ENCODE data around the gene RAD9A. TPM values are rescaled to one million over a fixed set of nuclear protein-coding genes. Genes with fewer than 3 reads are reported as not detected.
"Not testable (repeated sequence)": the region's sequence is repeated elsewhere in the genome, so short reads cannot be mapped to it uniquely, and the experiment has no call there.

The RAD9A gene
- total RNA-seq, 1 experiment from 2014 or later = 12.3 TPM

DNA sequence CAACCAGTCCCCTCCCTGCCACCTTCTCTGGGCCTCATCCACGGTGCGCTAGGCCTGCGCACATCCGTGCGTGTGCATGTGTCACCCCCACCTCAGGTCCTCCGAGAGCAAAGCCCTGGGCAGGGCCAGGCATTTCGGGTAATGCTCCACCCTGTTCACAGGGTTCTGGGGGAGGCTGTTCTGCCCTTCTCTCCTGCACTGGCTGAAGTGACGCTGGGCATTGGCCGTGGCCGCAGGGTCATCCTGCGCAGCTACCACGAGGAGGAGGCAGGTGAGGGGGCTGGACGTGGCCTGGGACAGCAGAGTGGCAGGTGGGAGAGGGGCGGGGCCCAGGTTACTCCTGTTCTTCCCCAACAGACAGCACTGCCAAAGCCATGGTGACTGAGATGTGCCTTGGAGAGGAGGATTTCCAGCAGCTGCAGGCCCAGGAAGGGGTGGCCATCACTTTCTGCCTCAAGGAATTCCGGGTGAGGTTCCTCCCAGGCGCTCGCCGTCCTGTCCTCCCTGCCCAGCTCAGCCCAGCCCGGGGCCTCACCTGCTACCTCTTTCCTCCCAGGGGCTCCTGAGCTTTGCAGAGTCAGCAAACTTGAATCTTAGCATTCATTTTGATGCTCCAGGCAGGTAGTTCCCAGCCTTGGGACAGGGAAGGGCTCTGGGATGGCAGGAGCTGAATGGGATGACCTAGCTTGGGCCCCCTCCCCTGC lies 3.9 kb downstream of the RAD9A start:
- no peak for DNase-seq (ENCODE audit: low read depth)

DNA sequence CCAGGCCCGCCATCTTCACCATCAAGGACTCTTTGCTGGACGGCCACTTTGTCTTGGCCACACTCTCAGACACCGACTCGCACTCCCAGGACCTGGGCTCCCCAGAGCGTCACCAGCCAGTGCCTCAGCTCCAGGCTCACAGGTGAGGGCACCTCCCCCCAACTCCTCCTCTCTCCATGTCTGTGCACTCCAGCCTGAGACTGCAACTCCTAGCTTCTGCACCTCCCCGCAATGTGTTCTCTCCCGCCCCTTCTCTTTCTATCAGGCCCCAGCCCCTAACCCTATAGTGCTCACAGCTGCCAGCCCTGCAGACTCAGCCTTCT lies 4.4 kb downstream of the RAD9A start:
- DNase-seq (ENCODE audit: low read depth) = no peak

DNA sequence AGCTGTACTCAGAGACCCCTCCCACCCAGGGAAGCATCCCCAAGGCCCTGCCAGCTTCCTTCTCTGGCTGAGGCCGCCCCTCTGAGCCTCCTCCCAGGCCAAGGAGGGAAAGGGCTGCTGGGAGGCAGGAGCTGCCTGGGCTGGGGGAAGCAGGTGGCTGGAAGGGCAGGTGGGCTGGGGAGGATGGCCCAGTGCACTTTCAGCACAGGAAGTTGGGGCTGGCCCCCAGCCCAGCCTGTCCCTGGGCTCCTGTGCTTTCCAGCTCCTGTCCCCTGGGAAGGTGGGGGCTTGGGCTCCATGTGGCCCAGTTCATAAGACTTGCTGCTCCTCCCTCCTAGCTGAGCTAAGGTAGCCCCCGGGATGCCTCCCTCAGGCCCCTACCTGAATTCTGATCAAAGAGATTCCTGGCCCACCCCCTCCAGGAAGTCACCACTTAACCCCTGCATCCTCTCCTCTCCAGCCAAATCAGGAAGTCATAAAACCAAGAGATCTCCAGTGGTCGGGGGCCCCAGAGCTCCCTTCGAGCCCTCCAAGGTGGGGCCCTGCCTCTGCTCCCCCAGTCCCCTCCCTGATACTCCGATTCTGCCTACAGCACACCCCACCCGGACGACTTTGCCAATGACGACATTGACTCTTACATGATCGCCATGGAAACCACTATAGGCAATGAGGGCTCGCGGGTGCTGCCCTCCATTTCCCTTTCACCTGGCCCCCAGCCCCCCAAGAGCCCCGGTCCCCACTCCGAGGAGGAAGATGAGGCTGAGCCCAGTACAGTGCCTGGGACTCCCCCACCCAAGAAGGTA lies 5.0 kb downstream of the RAD9A start:
- no peak for DNase-seq (ENCODE audit: low read depth)

DNA sequence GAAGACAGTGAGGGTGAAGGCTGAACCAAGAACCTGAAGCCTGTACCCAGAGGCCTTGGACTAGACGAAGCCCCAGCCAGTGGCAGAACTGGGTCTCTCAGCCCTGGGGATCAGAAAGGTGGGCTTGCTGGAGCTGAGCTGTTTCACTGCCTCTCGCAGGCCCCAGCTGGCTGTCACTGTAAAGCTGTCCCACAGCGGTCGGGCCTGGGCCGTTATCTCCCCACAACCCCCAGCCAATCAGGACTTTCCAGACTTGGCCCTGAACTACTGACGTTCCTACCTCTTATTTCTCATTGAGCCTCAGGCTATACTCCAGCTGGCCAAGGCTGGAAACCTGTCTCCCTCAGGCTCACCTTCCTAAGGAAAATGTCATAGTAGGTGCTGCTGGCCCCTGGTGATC lies 5.8 kb downstream of the RAD9A start:
- no peak for DNase-seq (ENCODE audit: low read depth)

DNA sequence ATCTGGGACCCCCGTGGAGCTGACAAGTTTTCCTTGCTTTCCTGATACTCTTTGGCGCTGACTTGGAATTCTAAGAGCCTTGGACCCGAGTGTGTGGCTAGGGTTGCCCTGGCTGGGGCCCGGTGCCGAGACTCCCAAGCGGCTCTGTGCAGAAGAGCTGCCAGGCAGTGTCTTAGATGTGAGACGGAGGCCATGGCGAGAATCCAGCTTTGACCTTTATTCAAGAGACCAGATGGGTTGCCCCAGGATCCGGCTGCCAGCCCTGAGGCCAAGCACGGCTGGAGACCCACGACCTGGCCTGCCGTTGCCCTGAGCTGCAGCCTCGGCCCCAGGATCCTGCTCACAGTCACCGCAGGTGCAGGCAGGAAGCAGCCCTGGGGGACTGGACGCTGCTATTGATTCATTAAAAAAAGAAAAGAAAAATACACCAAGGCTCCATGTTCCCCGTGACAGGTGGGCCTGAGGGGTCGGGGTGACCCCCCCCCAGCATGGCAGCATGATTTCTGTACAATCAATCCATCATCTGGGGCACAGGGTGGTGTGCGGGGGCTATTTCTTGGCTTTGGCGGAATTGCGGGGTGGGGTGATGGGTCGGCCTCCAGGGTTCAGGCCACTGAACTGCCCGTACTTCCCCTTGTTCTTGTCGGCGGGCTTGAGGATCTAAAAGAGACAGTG lies 6.3 kb downstream of the RAD9A start:
- no peak for DNase-seq (ENCODE audit: low read depth)

DNA sequence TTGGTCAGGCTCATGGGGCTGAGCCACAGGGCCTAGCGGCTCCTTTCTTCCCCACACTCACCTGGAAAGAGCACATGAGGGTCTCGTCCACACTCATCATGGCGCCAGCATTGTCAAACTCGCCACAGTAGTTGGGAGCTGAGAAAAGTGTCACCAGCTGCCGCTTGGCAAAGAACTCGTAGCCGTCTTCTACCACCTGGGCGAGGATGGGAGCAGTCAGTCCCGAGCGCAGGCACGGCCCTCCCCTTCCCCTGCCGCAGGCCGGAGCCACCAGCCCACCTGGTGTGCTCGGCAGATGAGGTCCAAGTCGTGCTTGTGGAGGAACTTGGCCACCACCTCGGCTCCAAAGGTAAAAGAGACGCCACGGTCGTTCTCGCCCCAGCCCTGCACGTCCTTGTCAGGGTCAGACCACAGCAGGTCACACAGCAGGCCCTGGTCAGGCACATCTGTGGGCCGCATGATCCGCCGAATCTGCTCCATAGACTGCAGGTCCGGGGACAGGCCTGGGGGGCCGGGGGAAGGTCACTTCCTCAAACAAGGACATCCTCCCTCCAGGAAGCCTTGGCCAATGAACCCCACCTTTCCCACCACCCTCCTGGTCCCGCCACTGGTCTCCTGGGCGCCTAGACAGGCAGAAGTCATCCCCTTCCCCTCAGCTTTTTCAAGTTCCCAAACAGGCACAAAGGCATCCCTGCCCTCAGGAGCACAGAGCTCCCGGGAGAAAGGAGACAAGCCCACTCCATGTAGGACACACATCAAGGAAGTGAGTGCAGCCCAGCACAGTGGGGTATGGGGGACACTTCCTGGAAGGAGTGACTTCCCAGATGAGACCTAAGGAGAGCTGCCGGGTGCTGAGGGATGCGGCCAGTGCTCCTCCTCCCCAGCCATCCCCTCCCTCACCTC lies 7.1 kb downstream of the RAD9A start:
- no peak for DNase-seq (ENCODE audit: low read depth)

DNA sequence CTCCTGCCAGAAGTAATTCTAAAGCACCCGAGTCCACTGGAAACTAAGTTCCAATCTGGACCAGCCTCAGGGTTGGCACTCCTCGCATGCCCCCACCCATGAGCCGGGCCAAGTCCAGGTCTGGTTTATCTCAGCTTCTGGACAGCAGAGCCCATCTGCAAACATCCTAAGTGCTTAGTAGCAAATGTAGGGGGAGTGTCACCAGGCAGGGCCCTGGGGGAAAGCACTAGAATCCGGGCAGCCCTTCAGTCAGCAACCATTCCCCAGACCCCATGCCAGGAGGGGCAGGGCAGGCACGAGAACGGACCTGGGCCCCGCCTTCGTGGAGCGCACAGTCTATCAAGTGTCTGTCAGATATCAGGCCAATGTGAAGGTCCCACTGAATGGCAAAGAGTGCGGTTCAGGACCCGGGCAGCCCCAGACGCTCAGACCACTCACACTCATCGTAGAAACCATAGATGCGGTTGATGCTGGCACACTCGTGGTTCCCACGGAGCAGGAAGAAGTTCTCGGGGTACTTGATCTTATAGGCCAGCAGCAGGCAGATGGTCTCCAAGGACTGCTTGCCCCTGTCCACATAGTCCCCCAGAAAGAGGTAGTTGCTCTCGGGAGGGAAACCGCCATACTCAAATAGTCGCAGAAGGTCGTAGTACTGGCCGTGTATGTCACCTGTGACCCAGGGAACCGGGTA lies 8.6 kb downstream of the RAD9A start:
- DNase-seq (ENCODE audit: low read depth) = no peak

DNA sequence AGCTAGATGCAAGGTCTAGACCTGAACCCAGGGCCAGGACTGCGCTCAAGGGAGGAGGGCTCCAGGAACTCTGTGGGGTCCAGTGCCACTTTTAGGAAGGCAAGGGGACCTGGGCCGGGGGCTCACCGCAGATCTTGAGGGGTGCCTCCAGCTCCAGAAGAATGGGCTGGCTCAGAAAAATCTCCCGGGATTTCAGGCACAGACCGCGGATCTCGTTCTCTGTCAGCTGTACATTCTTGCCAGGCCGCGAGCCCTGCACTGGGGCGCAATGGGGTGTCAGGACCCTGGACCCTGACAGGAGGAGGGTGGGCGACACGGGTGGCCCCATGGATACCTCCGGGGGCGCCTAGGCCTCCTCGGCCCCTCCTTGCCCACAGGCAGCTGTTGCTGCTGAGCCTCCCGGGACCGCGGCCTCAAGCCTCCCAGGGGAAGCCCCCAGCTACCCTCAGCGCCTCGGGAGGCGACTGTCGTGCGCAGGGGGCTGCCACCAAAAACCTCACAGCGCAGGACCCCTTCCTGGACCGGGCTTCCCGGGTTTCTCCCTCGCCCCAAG lies 9.2 kb downstream of the RAD9A start:
- no peak for DNase-seq (ENCODE audit: low read depth)

DNA sequence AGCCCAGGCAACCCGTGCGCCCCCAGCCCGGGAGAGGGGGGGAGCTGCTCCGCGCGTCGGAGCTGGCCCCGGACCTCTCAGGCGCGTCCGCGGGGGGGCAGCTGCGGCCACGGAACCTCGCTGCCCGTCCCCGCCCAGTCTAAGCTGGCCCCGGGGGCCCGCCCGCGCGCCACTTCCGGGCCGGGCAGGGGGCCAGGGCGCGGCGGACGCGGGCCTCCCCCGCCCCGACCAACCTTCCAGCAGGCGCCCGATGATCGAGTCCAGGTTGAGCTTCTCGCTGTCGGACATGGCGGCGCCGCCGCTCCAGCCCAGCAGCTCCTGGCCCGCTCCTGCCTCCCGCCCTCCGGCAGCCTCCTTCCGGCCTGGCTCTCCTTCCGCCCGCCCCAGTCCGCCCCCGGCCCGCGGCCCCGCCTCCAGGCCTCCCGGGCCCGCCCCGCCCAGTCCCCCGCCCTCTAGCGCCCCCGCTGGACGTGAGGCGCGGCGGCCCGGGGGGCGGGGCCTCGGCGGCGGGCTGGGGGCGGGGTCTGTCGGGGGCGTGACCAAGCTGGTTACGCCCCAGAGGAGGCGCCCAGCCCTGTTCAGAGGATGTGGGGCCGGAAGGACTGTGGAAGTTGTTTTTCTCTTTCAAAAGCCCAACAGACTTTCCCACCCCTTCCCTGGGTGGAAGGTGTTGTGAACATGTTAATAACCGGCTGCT lies 9.9 kb downstream of the RAD9A start, which contains the start of gene PPP1CA:
TSS of gene PPP1CA (minus strand) at position 364 of the 697 bp plus-strand sequence. CDS start at position 288, 76 bp downstream.
- DNase-seq (ENCODE audit: low read depth) = peak; percentile 77

DNA sequence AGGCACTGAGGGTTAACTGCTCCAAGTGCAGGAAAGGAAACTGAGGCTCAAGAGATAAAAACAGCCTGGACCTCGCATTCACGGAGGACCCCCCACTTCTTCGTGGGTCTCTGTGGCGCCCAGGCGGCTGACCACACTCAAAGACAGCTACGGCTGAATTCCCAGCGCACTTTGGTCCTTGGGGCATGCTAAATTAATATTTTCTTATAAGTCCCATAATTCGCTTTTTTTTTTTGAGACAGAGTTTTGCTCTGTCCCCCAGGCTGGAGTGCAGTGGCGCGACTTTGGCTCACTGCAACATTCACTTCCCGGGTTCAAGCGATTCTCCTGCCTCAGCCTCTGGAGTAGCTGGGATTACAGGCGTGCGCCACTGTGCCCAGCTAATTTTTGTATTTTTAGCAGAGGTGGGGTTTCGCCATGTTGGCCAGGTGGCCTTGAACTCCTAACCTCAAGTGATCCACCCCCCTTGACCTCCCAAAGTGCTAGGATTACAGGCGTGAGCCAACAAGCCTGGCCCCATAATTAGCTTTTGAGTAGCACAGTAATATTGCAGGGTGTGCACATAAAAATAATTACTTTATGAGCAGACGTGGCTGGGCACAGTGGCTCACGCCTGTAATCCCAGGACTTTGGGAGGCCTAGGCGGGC lies 10.5 kb downstream of the RAD9A start:
- DNase-seq (ENCODE audit: low read depth) = not testable (repeated sequence)

DNA sequence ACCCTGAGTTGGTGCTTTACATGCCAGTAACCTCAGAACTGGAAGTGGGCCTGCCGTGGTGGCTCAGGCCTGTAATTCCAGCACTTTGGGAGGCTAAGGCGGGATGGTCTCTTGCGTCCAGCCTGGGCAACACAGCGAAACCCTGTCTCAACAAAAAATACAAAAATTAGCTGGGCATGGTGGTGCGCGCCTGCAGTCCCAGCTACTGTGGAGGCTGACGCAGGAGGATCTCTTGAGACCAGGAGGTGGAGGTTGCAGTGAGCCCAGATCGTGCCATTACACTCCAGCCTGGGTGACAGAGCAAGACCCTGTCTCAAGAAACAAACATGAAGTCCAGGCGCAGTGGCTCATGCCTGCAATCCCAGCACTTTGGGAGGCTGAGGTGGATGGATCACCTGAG lies 11.3 kb downstream of the RAD9A start:
- not testable (repeated sequence) for DNase-seq (ENCODE audit: low read depth)

DNA sequence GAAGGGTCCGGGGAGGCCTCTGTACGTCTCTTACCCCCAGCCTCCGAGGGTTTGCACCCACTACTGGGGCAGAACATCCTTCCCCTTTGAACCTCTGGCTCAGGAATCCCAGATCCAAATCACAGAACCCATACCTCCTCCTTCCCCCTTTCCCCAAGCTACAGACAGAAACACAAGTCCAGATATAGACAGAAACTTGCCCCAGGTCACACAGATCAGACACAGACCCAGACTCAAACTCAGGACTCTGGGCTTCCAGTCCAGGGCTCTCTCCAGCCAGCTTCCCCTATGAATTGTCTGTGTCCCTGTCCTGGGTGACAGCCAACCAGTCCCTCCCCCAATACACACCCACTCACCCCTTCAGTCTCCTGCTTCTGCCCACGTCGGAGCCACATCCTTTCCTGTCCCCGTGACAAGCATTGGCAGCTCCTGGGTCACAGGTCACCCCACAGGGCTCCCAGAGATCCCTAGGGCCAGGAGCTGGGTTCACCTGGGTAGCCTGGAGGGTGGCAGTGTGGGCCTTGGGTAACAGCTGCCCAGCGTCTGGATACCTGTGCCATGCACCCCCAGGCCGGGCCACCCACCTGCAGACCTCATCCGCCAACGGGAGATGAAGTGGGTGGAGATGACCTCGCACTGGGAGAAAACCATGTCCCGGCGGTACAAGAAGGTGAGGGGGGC lies 12.9 kb downstream of the RAD9A start:
- no peak for DNase-seq (ENCODE audit: low read depth)

DNA sequence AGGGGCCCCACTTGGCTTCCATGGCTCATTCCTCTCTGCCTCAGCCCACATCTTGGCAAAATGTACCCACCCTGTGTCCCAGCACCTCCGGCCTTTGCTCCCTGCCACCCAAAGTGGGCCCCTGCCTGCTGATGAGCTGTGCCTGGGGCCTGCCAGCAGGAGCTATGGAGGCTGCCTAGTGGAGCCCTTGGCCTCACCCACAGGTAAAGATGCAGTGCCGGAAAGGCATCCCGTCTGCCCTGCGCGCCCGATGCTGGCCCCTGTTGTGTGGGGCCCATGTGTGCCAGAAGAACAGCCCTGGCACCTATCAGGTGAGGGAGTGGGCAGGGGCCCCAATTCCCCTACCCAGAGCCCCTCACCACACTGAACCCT lies 13.4 kb downstream of the RAD9A start:
- no peak for DNase-seq (ENCODE audit: low read depth)

DNA sequence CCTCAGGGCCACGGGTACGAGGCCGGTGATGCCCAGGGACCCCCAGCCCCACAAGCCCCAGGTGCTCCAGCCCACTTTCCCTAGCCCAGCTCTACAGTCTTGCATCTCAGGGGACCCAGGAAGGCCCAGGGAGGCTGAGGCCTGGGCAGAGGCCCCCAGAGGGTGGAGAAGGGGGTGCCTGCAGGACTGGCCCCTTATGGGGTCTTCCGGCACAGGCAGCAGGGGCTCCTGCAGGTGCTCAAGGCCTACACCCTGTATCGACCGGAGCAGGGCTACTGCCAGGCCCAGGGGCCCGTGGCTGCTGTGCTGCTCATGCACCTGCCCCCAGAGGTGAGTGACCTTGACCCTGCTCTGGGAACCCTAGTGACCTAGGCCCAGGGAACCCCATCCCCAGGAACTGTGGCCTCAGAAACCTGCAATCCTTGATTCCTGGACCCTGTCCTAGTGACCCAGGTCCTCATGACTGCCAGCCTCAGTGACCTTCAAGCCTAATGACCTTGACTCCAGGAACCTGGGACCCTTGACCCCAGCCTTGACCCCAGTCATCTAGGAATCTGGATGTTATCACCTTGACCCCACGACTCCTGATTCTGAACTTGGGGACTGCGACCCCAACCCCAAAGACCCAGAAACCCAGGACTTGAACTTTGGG lies 14.0 kb downstream of the RAD9A start:
- no peak for DNase-seq (ENCODE audit: low read depth)

DNA sequence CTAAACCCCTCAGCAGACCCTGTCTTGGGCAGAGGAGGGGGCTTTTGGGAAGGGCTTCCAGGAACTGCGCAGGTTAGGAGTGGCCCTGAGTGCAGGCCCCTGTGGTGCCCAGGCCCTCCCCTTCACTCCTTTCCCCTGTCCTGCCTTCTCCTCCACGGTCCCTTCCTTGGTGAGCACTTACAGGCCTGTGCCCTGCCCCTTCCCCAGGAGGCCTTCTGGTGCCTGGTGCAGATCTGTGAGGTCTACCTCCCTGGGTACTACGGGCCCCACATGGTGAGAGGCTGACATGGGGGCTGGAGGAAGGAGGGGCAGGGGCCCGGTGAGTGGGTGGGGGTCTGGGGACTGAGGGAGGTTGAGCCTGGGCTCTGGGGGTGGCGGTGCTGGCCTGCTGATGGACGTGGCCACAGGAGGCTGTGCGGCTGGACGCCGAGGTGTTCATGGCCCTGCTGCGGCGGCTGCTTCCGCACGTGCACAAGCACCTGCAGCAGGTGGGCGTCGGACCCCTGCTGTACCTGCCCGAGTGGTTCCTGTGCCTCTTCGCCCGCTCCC lies 14.7 kb downstream of the RAD9A start:
- DNase-seq (ENCODE audit: low read depth) = no peak

DNA sequence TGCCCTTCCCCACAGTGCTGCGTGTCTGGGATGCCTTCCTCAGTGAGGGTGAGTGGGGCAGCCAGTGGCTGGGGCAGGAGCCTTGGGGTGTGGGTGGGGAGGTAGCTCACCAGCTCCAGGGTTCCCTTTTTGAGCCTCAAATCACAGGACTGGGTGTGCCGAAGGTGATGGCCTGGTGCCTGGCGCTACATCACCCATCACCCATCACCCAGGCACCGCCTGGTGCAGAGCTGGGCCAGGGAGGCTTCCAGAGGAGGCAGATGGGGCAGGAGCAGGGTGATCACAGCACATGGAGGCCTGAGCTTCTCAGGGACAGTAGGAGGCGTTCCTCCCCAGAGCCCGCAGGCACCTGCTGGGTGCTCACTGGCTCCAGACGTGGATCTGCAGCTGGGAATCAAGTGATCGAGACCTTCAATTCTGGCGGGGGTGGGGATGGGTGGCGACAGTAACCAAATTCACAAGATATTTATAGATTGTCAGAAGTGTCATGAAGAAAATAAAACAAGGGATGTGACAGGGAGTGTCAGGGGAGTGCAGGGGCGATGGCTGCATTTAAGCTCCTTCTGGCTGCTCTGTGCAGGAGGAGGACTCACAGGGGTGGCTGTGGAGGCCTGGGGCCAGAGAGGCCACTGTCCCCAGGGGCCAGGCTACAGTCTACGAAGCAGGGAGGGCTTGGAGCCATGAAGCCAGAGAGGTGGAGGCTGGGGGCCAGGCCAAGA lies 15.3 kb downstream of the RAD9A start:
- DNase-seq (ENCODE audit: low read depth) = no peak

DNA sequence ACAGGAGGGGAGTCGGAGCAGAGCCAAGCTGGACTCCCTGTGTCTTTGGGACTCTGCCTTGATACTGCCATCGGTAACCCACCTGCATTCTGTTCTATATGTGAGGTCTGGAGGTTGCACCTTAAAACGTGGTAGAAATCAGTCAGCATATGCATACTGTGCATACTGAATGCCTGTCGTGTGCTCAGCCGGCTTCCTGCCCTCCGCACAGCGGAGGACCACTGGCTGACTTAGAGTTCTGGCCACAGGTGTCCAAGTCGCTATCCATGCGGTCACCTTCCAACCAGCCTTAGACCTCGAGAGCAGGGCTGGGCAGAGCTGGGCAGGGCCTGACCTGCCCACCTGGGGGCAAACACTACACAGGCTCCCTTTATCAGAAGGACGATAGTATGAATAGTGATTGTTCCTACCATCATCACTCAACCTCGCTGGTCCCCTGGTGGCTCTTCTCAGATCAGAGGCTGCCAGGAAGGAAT lies 15.9 kb downstream of the RAD9A start:
- no peak for DNase-seq (ENCODE audit: low read depth)
